ENCODE measurements around the gene PLB1.

DNA sequence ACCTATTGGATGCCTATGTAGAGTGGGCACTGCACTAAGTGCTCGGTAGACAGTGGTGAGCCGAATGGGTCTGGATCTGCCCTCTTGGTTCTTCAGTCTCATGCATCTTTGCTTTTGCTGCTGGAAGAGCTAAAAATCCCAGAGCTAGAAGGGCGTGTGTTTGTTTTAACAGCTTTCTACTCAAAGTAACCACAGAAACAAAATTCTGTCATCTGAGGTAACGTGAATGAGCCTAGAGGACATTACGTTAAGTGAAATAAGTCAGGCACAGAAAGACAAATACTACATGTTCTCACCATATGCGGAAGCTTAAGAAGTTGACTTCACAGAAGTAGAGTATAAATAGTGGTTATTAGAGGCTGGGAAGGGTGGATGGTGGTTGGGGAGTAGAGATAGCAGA lies 119.8 kb downstream of the PLB1 start:
- TF ChIP-seq, protein P1, sequence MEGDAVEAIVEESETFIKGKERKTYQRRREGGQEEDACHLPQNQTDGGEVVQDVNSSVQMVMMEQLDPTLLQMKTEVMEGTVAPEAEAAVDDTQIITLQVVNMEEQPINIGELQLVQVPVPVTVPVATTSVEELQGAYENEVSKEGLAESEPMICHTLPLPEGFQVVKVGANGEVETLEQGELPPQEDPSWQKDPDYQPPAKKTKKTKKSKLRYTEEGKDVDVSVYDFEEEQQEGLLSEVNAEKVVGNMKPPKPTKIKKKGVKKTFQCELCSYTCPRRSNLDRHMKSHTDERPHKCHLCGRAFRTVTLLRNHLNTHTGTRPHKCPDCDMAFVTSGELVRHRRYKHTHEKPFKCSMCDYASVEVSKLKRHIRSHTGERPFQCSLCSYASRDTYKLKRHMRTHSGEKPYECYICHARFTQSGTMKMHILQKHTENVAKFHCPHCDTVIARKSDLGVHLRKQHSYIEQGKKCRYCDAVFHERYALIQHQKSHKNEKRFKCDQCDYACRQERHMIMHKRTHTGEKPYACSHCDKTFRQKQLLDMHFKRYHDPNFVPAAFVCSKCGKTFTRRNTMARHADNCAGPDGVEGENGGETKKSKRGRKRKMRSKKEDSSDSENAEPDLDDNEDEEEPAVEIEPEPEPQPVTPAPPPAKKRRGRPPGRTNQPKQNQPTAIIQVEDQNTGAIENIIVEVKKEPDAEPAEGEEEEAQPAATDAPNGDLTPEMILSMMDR (conservative IDR thresholded peaks at IDR 0.05; ENCODE audit: low read length), result no peak
- TF ChIP-seq EZH2phosphoT487 (IDR thresholded peaks at IDR 0.05; ENCODE audit: borderline replicate concordance, low read depth, low read length), result no peak
